HFFc6 (cell line): ENCODE data around the gene TRABD2A. TPM values are rescaled to one million over a fixed set of nuclear protein-coding genes. Genes with fewer than 3 reads are reported as not detected.

ENCODE experiments used
- DNase-seq: peaks from one replicate; pipeline ENCODE4 v3.0.0-alpha.2; 2018
- H3K27ac Mint-ChIP-seq: 2 replicates; pipeline ENCODE4 v1.8.0; 2020; ENCODE audit warnings: mild to moderate bottlenecking, mixed read lengths
- H3K27me3 Mint-ChIP-seq: 2 replicates; pipeline ENCODE4 v1.8.0; 2021; ENCODE audit warnings: mild to moderate bottlenecking, moderate library complexity, mixed read lengths; ENCODE audit not compliant: insufficient read depth
- H3K36me3 Mint-ChIP-seq: 2 replicates; pipeline ENCODE4 v1.8.0; 2021; ENCODE audit warnings: low read depth, mixed read lengths
- H3K4me1 Mint-ChIP-seq: 2 replicates; pipeline ENCODE4 v1.8.0; 2020; ENCODE audit warnings: low read depth, mixed read lengths
- H3K4me3 Mint-ChIP-seq: 2 replicates; pipeline ENCODE4 v1.8.0; 2020; ENCODE audit warnings: mild to moderate bottlenecking, moderate library complexity, mixed read lengths
- H3K9me3 Mint-ChIP-seq: 2 replicates; pipeline ENCODE4 v1.8.0; 2020; ENCODE audit warnings: mild to moderate bottlenecking, mixed read lengths
- CTCF ChIP-seq: fragments of 200-600 bp; sonication (generic); IDR thresholded peaks from 2 replicates; pipeline ENCODE4 v1.5.0; 2021; ENCODE audit warnings: antibody characterized with exemption, mild to moderate bottlenecking
- total RNA-seq, 6 experiments: library from RNA; stranded (reverse); fragmentation: NEBNext Ultra II Directional; extraction: Animal tissue kit (Norgen Biotek cat#: 25700); gene quantifications; 2 replicates in 1 of 6; 3 replicates in 5 of 6; pipeline ENCODE4 v1.2.3, GENCODE V29; 2021

TRABD2A gene
- total RNA-seq, 6 experiments from 2014 or later = 13.5 to 46.2 (median 41.9) TPM

DNA sequence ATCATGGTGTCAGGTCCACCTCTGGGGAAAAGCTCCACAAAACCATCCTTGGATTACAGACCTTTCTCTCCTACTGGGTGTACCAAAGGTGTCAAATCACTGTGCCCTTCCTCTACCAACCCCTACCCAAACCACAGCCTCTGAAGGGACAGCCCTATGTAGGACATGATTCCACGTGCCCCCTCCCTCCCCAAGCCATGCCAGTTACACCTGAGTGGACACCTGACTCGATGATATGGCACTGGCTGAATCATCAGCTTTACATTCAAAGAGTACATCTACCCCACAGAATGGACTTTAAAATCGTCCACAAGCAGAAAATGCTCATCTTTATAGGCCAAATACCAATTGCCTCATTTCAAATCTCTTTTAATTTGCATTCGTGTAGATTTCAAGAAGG is 26.0 kb downstream of the TRABD2A start:
- DNase-seq = no peak
- Mint-ChIP-seq H3K27me3 (peaks cover 2% of the 10 kb centered on the region; the same call in 1 of the 2 replicates), H3K27ac (no peak overlapping the region), H3K9me3 (no peaks in the 10 kb centered on the region), H3K4me1 (peaks cover 9% of the 10 kb centered on the region), H3K4me3 (no peak overlapping the region), H3K36me3 (peaks cover 6% of the 10 kb centered on the region; the same call in 1 of the 2 replicates)
- TF ChIP-seq CTCF = no peak

- H3K4me3 Mint-ChIP-seq = no peak overlapping the region
Measured at GRCh38 chr2:84851876-84852275, 29.0 kb downstream of the TRABD2A start.

DNA sequence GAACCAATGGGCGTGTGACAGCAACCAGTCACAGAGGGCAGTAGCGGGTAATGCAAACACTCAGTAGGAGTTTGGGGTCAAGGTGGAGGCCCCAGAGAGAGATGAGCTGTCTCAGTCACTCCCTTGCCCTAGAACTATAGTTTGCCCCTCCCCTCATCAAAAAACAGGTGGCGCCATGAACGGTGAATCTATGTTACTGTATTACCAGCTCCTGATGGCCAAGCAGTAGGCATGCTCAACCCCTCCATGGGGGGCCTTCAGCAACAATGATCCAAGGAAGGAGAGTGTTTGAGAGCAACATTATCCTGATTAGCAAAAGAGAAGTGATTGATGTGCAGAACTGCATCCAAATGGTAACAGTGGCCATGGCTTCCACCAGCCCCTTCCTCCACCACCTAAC is 30.4 kb downstream of the TRABD2A start:
- Mint-ChIP-seq H3K4me1 (peaks cover 32% of the 10 kb centered on the region), H3K4me3 (no peak overlapping the region), H3K27ac (no peak overlapping the region), H3K27me3 (no peaks in the 10 kb centered on the region; the same call in 1 of the 2 replicates), H3K36me3 (peaks cover 6% of the 10 kb centered on the region; the same call in 1 of the 2 replicates), H3K9me3 (no peaks in the 10 kb centered on the region)
- DNase-seq = no peak
- TF ChIP-seq CTCF = no peak

More at GRCh38 chr2:84851876-84852275, 29.0 kb downstream of the TRABD2A start:
- DNase-seq = no peak
- no peak overlapping the region for H3K27ac Mint-ChIP-seq
- H3K9me3 Mint-ChIP-seq = no peaks in the 10 kb centered on the region
- TF ChIP-seq CTCF = no peak
- H3K36me3 Mint-ChIP-seq = peaks cover 6% of the 10 kb centered on the region; the same call in 1 of the 2 replicates
- peaks cover 2% of the 10 kb centered on the region; the same call in 1 of the 2 replicates for H3K27me3 Mint-ChIP-seq
- peaks cover 18% of the 10 kb centered on the region for H3K4me1 Mint-ChIP-seq

DNA sequence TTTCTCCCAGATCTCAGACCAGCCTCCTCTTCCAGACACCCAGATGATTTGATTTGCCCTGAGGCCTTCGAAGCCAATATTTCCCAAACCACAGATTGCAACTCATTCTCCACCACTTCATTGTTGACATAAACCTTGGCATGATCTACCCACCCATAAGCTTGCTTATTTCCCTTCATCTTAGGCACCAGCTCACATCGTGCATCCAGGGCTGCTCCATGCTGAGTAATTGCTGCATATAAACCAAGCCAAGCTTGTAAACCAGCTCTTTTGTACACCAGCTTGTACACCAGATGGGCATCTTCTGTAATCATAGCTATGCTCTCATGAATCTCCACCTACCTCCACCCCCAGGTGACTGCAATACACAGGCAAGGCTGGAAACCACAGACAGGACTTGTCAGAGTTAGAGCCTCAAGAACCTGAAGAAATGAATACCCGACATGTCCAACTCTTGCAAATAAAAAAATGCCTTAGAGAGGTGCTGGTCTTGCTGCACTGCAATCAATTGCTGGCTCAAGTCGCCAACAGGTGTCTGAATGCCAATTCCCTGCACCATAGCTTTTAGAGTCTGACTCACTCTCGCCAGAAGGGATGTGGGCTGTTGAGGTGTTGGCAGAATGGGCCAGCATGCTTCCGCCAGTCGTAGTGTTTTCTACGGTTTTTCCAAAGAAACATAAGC is 31.5 kb downstream of the TRABD2A start:
- peaks cover 6% of the 10 kb centered on the region; the same call in 1 of the 2 replicates for H3K36me3 Mint-ChIP-seq
- no peaks in the 10 kb centered on the region; the same call in 1 of the 2 replicates for H3K27me3 Mint-ChIP-seq
- H3K4me3 Mint-ChIP-seq = no peak overlapping the region
- no peaks in the 10 kb centered on the region for H3K9me3 Mint-ChIP-seq
- H3K4me1 Mint-ChIP-seq = peaks cover 35% of the 10 kb centered on the region
- no peak for TF ChIP-seq CTCF
- H3K27ac Mint-ChIP-seq = peak overlapping the region; percentile 12
- peak; percentile 56 for DNase-seq

DNA sequence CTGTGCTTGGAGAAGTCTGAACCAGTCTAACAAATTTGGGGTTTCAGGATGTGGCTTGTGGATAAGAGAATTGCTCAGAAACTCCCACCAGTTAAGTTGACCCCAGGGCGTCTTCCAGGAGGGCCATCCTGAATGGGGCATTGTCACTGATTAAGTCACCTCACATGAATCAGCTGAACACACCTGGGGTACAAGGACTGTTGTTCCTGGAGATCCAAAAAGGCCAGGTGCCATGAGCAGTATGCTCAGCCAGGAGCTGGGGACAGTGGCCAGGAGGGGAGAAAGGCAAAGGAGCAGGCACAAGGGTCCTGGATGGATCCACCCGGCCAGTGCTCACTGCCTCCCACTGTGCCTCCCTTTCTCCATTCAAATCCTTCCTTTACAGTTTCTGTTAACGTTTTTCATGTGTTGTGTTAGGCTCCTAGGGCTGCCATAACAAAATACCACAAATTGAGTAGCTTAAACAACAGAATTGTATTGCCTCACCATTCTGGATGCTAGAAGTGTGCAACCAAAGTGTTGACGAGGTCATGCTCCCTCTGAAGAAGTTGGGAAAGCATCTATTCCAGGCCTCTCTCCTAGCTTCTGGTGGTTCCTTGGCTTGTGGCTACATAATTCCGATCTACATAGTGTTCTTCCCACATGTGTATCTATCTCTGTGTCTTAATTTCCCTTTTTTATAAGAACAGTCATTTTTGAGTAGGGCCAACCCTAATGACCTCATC is 33.4 kb downstream of the TRABD2A start:
- H3K36me3 Mint-ChIP-seq = no peaks in the 10 kb centered on the region; the same call in 1 of the 2 replicates
- no peak overlapping the region for H3K27ac Mint-ChIP-seq
- no peak overlapping the region for H3K4me3 Mint-ChIP-seq
- no peak for DNase-seq
- peaks cover 35% of the 10 kb centered on the region for H3K4me1 Mint-ChIP-seq
- no peaks in the 10 kb centered on the region for H3K9me3 Mint-ChIP-seq
- no peaks in the 10 kb centered on the region; the same call in 1 of the 2 replicates for H3K27me3 Mint-ChIP-seq
- TF ChIP-seq CTCF = no peak
